Testis (tissue), 3 donors: ENCODE data around the gene ARHGAP23. TPM values are rescaled to one million over a fixed set of nuclear protein-coding genes. Genes with fewer than 3 reads are reported as not detected.
"Not testable (repeated sequence)": the region's sequence is repeated elsewhere in the genome, so short reads cannot be mapped to it uniquely, and the experiment has no call there.

ENCODE experiments used
- DNase-seq: peaks from one replicate; pipeline ENCODE4 v3.0.0-alpha.2; 2019
- H3K27ac ChIP-seq, 2 donors: fragments of 200-600 bp; sonication (generic); one replicate each; pipeline ENCODE4 v1.5.1; 2019
- H3K27me3 ChIP-seq: fragments of 200-600 bp; sonication (generic); one replicate; pipeline ENCODE4 v1.5.1; 2019
- H3K36me3 ChIP-seq: fragments of 200-600 bp; sonication (generic); one replicate; pipeline ENCODE4 v1.5.1; 2017; ENCODE audit warnings: low read depth; ENCODE audit errors: missing control alignments
- H3K4me1 ChIP-seq: fragments of 200-600 bp; sonication (generic); one replicate; pipeline ENCODE4 v1.5.1; 2019
- H3K4me3 ChIP-seq, 2 donors: fragments of 200-600 bp; sonication (generic); one replicate each; pipeline ENCODE4 v1.5.1; 2017 to 2019
- H3K9me3 ChIP-seq: fragments of 200-600 bp; sonication (generic); one replicate; pipeline ENCODE4 v1.5.1; 2017
- CTCF ChIP-seq, 3 experiments: fragments of 450-650 bp in 2 of 3; fragments of 200-600 bp in 1 of 3; sonication (generic) in 1 of 3; IDR thresholded peaks; one replicate each; pipeline ENCODE4 v1.5.1; 2016 to 2019; ENCODE audit warnings: antibody characterized with exemption in 3 of 3, mild to moderate bottlenecking in 2 of 3, moderate library complexity in 1 of 3
- POLR2A ChIP-seq: fragments of 450-650 bp; IDR thresholded peaks from one replicate; pipeline ENCODE4 v1.6.1; 2017; ENCODE audit warnings: antibody characterized with exemption, mild to moderate bottlenecking, moderate library complexity
- WGBS, 2 donors: methylation state at CpG; one replicate each; pipeline ENCODE4 v1.1.5; 2018; 5-methylcytosine and 5-hydroxymethylcytosine counted together
- intact Hi-C: fragments of 100-400 bp; cut with DNase I; formaldehyde crosslinking; loops from one replicate; pipeline ENCODE4 v1.15.1; 2023; ENCODE audit warnings: low total_unique reads
- polyA plus RNA-seq: library from polyadenylated mRNA; stranded (reverse); fragments of 350-450 nt; fragmentation: Illumina TruSeq; extraction: RNeasy Lipid Tissue Mini Kit (QIAGEN cat#74804); gene quantifications from one replicate; pipeline ENCODE4 v1.2.3, GENCODE V29; 2014; ENCODE audit warnings: low read depth, low replicate concordance; ENCODE audit not compliant: insufficient read depth
- total RNA-seq, 2 donors: library from RNA; depleted of rRNA; stranded (reverse); fragments of >200 nt; gene quantifications; one replicate each; pipeline ENCODE4 v1.2.3, GENCODE V29; 2016

Gene ARHGAP23
- total and polyA plus RNA-seq, 3 donors from 2014 or later: 78.0 to 235 (median 146) TPM

GRCh38 chr17:38482039-38482699 lies 53.9 kb downstream of the ARHGAP23 start:
- H3K4me3 ChIP-seq, H3K4me1 ChIP-seq, H3K9me3 ChIP-seq, DNase-seq, H3K27me3 ChIP-seq, intact Hi-C loops, H3K27ac ChIP-seq, H3K36me3 ChIP-seq: not testable (repeated sequence)
- WGBS, 2 donors: 71 to 75% methylated on average over 19 of the region's 19 CpGs

GRCh38 chr17:38482700-38483043 lies 54.4 kb downstream of the ARHGAP23 start:
- H3K4me1 ChIP-seq, DNase-seq, H3K27ac ChIP-seq, H3K36me3 ChIP-seq, H3K4me3 ChIP-seq, H3K27me3 ChIP-seq, intact Hi-C loops, H3K9me3 ChIP-seq: not testable (repeated sequence)
- 92 to 93% methylated on average over 4 to 8 of the region's 8 CpGs for WGBS, 2 donors

- not testable (repeated sequence) for H3K9me3 ChIP-seq, H3K27ac ChIP-seq, H3K4me3 ChIP-seq, H3K4me1 ChIP-seq, H3K36me3 ChIP-seq, H3K27me3 ChIP-seq
- TF ChIP-seq CTCF (IDR thresholded peaks at IDR 0.05): peak; percentile 73 to 90 (median 80)
- DNase-seq: peak; percentile 82
- WGBS, 2 donors: 53 to 56% methylated on average over 21 of the region's 21 CpGs
- intact Hi-C loops: loop anchor here (5.0 kb wide), 1 partner anchor 62 kb away; no protein-coding TSS in a partner anchor
These were observed 56.2 kb downstream of the ARHGAP23 start for GRCh38 chr17:38484242-38485145.

GRCh38 chr17:38485146-38485468 lies 56.8 kb downstream of the ARHGAP23 start:
- intact Hi-C loops: loop anchor here (5.0 kb wide), 1 partner anchor 63 kb away; no protein-coding TSS in a partner anchor
- Histone ChIP-seq H3K4me3 (no peak overlapping the region), H3K9me3 (no peaks in the 10 kb centered on the region), H3K36me3 (no peaks in the 10 kb centered on the region), H3K27me3 (no peaks in the 10 kb centered on the region), H3K4me1 (peaks cover 8% of the 10 kb centered on the region), H3K27ac (no peak overlapping the region)
- TF ChIP-seq CTCF (IDR thresholded peaks at IDR 0.05): no peak
- TF ChIP-seq POLR2A: no peak
- DNase-seq: no peak
- 44 to 68% methylated on average over 2 of the region's 2 CpGs for WGBS, 2 donors

GRCh38 chr17:38485681-38486298 lies 57.5 kb downstream of the ARHGAP23 start:
- not testable (repeated sequence) for H3K27me3 ChIP-seq, H3K4me1 ChIP-seq, H3K4me3 ChIP-seq, H3K9me3 ChIP-seq, H3K36me3 ChIP-seq, DNase-seq, H3K27ac ChIP-seq
- intact Hi-C loops: loop anchor here (5.0 kb wide), 1 partner anchor 63 kb away; no protein-coding TSS in a partner anchor
- WGBS, 2 donors: 67 to 74% methylated on average over 10 to 13 of the region's 13 CpGs

- not testable (repeated sequence) for H3K9me3 ChIP-seq, H3K4me1 ChIP-seq, H3K27me3 ChIP-seq, H3K4me3 ChIP-seq, H3K36me3 ChIP-seq
- WGBS, 2 donors: 65 to 70% methylated on average over 11 to 17 of the region's 17 CpGs
- intact Hi-C loops: loop anchor here (5.0 to 10.0 kb wide), 2 partner anchors 67 to 175 kb away; no protein-coding TSS in a partner anchor
- H3K27ac ChIP-seq: peak overlapping the region in 1 of 2 donors; percentile 19
- peak; percentile 60 for DNase-seq
These were observed 61.5 kb downstream of the ARHGAP23 start for GRCh38 chr17:38489774-38490173.

GRCh38 chr17:38491346-38492066 lies 63.2 kb downstream of the ARHGAP23 start:
- H3K36me3 ChIP-seq, DNase-seq, H3K4me3 ChIP-seq, H3K27ac ChIP-seq, H3K27me3 ChIP-seq, H3K4me1 ChIP-seq, H3K9me3 ChIP-seq: not testable (repeated sequence)
- intact Hi-C loops: loop anchor here (10.0 kb wide), 1 partner anchor 173 kb away; no protein-coding TSS in a partner anchor
- WGBS, 2 donors: 79 to 82% methylated on average over 5 to 19 of the region's 19 CpGs
